Nephron progenitor cell (in vitro differentiated cells): Measurements from ENCODE around the gene SLC17A9.

Experiments used
- DNase-seq: peaks from one replicate; pipeline ENCODE4 v3.0.0; 2021
- H3K27ac Mint-ChIP-seq: 2 replicates; pipeline ENCODE4 v1.8.0; 2021; ENCODE audit warnings: mild to moderate bottlenecking, moderate library complexity, mixed read lengths
- H3K27me3 Mint-ChIP-seq: 2 replicates; pipeline ENCODE4 v1.8.0; 2021; ENCODE audit warnings: mild to moderate bottlenecking, low read depth, mixed read lengths; ENCODE audit not compliant: poor library complexity
- H3K36me3 Mint-ChIP-seq: 2 replicates; pipeline ENCODE4 v1.8.0; 2021; ENCODE audit warnings: low read depth, mixed read lengths
- H3K4me1 Mint-ChIP-seq: 2 replicates; pipeline ENCODE4 v1.8.0; 2021; ENCODE audit warnings: mixed read lengths
- H3K4me3 Mint-ChIP-seq: 2 replicates; pipeline ENCODE4 v1.8.0; 2021; ENCODE audit warnings: mild to moderate bottlenecking, moderate library complexity, mixed read lengths
- H3K9me3 Mint-ChIP-seq: 2 replicates; pipeline ENCODE4 v1.8.0; 2021; ENCODE audit warnings: mild to moderate bottlenecking, moderate library complexity, mixed read lengths
- TF ChIP-seq, protein P1 (sequence below): fragments of 200-600 bp; sonication (generic); IDR thresholded peaks from 2 replicates; pipeline ENCODE4 v1.5.0; 2021; ENCODE audit warnings: antibody characterized with exemption

The SLC17A9 gene

DNA sequence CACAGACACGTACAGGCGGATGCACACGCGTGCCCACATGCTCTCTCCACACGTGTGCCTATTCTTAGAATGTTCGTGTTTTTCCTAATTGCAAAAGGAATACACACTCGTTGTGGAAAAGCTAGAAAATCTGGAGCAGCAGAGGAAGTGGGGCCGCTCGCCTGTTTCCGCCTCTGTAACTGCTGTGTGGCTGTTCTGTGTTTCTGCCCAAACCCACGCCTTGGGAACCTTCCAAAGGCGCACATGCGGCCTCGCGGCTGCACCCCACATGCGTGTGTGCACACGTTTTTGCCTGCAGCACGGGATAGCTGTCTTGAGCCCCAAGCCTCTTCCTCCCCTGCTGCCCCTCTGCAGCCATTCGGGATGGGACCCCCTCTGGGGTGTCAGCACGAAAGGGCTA, 12.2 kb downstream of the SLC17A9 start:
- TF ChIP-seq, protein P1, sequence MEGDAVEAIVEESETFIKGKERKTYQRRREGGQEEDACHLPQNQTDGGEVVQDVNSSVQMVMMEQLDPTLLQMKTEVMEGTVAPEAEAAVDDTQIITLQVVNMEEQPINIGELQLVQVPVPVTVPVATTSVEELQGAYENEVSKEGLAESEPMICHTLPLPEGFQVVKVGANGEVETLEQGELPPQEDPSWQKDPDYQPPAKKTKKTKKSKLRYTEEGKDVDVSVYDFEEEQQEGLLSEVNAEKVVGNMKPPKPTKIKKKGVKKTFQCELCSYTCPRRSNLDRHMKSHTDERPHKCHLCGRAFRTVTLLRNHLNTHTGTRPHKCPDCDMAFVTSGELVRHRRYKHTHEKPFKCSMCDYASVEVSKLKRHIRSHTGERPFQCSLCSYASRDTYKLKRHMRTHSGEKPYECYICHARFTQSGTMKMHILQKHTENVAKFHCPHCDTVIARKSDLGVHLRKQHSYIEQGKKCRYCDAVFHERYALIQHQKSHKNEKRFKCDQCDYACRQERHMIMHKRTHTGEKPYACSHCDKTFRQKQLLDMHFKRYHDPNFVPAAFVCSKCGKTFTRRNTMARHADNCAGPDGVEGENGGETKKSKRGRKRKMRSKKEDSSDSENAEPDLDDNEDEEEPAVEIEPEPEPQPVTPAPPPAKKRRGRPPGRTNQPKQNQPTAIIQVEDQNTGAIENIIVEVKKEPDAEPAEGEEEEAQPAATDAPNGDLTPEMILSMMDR = no peak
- Mint-ChIP-seq H3K4me3 (no peak overlapping the region), H3K27me3 (peaks cover 14% of the 10 kb centered on the region), H3K27ac (no peak overlapping the region), H3K9me3 (no peaks in the 10 kb centered on the region), H3K4me1 (peaks cover 5% of the 10 kb centered on the region), H3K36me3 (no peaks in the 10 kb centered on the region)
- DNase-seq = no peak

DNA sequence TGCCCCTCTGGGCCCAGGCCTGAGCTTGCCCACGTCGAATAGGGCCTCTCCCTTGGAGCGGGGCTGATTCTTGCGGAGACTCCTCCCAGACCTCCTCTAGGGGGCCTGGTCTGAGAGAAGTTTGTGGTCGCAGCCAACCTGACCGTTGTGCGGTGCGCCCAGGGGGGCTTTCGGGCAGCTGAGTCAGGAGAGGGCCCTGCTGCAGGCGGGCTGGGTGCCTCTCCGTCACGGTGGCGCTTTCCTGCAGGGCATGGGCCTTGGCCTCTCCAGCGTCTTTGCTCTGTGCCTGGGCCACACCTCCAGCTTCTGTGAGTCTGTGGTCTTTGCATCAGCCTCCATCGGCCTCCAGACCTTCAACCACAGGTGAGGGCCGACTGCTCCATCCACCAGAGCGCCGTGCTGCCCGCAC, 12.9 kb downstream of the SLC17A9 start:
- TF ChIP-seq, protein P1 = no peak
- DNase-seq = no peak
- Mint-ChIP-seq H3K4me1 (peaks cover 5% of the 10 kb centered on the region), H3K9me3 (no peaks in the 10 kb centered on the region), H3K27ac (no peak overlapping the region), H3K4me3 (no peak overlapping the region), H3K27me3 (peaks cover 18% of the 10 kb centered on the region), H3K36me3 (no peaks in the 10 kb centered on the region)

DNA sequence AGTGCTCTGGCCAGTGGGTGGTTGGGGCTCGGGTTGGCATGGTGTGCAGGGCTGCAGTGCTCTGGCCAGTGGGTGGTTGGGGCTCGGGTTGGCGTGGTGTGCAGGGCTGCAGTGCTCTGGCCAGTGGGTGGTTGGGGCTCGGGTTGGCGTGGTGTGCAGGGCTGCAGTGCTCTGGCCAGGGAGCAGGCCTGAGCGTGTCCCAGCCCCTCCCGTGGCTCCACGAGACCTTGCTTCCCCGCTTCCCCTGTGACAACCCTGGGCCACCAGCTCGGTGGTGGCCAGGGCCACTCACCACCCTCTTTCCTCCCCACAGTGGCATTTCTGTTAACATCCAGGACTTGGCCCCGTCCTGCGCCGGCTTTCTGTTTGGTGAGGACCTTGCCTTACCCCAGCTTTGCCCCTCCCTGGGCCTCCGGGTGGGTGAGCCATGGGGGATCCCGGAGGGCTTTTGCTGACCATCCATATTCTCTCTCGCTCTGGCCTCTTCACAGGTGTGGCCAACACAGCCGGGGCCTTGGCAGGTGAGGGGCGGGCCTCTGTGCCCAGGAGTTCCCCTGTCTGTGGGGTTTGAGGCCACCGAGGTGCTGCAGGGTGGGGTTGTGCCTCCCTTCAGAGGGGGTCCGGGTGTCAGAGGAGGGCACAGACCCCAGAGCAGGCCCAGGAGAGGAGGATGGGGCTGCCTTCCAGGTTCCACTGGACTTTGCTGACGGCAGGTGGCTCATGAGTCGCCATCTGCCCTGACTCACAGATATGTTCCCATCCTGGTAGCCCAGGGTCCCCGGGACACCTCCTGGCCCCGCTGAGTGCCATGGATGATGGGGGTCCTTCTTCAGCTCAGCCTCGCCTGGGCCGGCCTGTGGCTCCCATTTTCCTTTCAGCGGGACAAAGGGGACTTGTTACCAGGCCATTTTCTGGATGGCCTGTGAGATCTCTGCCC, 14.0 kb downstream of the SLC17A9 start:
- peaks cover 9% of the 10 kb centered on the region for H3K4me1 Mint-ChIP-seq
- no peak overlapping the region for H3K4me3 Mint-ChIP-seq
- no peaks in the 10 kb centered on the region for H3K36me3 Mint-ChIP-seq
- TF ChIP-seq, protein P1 = no peak
- peaks cover 19% of the 10 kb centered on the region for H3K27me3 Mint-ChIP-seq
- no peaks in the 10 kb centered on the region for H3K9me3 Mint-ChIP-seq
- H3K27ac Mint-ChIP-seq = no peak overlapping the region
- no peak for DNase-seq

GRCh38 chr20:62967149-62967501, 14.6 kb downstream of the SLC17A9 start:
- no peaks in the 10 kb centered on the region for H3K36me3 Mint-ChIP-seq
- peaks cover 25% of the 10 kb centered on the region for H3K27me3 Mint-ChIP-seq
- TF ChIP-seq, protein P1 = no peak
- peaks cover 16% of the 10 kb centered on the region for H3K4me1 Mint-ChIP-seq
- no peaks in the 10 kb centered on the region for H3K9me3 Mint-ChIP-seq
- no peak overlapping the region for H3K27ac Mint-ChIP-seq
- no peak overlapping the region for H3K4me3 Mint-ChIP-seq
- DNase-seq = no peak

DNA sequence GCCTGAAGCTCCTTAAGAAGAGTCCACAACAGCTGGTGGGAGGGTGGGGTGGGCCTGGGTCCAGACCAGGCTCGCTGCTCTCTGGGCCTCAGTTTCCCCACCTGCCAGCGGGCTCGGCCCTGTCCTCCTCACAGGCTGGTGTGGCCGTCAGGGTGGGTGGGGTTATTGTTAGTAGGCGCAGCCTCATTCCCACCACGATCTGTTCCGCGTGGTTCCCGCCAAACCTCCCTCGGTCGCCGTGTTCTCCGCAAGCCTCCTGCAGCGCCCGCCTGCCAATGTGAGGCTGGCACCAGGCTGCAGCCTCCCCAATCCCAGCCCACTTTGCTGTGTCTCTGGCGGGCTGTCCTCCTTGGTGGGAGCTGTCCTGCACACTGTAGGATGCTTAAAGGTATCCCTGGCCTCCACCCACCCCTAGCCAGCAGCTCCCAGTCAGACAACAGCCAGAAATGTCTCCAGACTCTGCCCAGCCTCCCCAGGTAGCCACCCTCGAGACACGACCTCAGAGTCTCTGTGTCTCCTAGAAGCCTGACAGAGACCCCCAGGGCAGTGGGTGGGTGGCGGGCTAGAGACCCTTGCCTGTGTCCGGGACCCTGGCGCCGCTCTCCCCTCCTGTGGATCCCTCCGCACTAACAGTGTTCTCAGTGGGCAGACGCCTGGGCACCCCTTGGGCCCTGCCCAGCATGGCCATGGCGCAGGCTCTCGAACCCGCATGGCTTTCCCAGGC, 15.3 kb downstream of the SLC17A9 start:
- TF ChIP-seq, protein P1 = no peak
- Mint-ChIP-seq H3K9me3 (no peaks in the 10 kb centered on the region), H3K4me1 (peaks cover 21% of the 10 kb centered on the region), H3K27ac (no peak overlapping the region), H3K27me3 (peaks cover 32% of the 10 kb centered on the region), H3K4me3 (no peak overlapping the region), H3K36me3 (no peaks in the 10 kb centered on the region)
- no peak for DNase-seq
